ENCODE data around the gene MRGPRG.

Gene MRGPRG

DNA sequence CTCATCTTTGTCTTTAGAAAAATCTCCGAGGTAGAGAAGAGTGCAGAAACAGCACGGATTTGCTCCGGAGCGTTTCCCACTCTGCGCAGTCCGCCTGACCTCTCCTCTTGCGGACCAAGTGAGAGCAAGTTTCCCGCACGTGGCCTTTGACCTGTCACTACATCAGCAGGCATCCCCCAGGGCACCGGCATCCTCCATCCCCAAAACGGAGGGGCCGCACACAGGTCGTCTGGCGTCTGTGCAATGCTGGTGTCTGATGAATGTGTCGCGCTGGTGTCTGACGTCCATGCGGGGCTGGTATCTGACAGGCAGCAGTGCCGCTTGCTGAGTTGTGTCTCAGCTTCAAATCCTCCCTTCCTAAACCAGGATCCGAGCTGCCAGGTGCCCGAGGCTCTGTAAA is 14.3 kb upstream of the MRGPRG start:
- no peak for DNase-seq (ENCODE audit: low read depth)
- TF ChIP-seq, protein P1, sequence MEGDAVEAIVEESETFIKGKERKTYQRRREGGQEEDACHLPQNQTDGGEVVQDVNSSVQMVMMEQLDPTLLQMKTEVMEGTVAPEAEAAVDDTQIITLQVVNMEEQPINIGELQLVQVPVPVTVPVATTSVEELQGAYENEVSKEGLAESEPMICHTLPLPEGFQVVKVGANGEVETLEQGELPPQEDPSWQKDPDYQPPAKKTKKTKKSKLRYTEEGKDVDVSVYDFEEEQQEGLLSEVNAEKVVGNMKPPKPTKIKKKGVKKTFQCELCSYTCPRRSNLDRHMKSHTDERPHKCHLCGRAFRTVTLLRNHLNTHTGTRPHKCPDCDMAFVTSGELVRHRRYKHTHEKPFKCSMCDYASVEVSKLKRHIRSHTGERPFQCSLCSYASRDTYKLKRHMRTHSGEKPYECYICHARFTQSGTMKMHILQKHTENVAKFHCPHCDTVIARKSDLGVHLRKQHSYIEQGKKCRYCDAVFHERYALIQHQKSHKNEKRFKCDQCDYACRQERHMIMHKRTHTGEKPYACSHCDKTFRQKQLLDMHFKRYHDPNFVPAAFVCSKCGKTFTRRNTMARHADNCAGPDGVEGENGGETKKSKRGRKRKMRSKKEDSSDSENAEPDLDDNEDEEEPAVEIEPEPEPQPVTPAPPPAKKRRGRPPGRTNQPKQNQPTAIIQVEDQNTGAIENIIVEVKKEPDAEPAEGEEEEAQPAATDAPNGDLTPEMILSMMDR (IDR thresholded peaks at IDR 0.05; ENCODE audit: control insufficient read depth, extremely low read depth, insufficient read depth) = no peak

DNA sequence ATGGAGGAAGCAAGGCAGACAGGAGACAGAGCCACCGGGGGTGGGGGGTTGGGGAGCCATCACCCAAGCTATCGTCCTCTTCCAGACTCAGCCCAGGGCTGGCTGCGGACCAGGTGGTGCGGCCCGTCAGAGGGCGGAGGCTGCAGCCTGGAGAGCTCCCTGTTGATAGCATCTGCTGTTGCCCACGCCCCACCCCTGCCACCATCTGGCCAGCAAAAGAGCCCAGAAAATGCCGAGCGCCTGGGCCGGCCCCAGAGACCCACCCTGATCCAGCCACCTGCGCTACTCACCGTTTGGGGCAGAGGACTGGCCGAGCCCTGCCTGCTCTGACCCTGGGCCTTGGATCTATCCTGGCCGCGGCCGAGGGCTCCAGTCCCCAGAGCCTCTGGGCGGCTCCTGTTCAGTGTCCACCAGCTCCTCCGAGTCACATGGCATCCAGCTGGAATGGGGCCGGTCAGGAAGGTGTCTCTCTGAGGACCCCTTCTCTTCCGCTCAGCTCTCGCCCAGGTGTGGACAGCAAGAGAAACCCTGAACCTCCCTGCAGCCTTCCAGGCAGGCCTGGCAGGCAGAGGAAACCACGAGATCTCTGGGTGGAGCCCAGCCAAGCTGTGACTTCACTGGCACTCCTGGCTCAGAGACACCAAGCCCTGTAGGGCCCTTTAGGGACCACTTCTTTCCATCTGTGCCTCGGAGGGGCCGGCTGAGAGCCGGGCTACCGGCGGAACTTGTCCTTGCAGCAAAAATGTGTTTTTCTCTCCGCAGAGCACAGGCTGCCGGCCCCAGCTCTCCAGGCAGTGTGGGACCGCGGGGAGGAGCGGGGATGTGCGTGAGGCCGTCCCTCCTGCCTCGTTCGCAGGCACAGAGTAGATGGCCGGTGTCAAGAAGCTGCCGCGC is 13.5 kb upstream of the MRGPRG start, which contains the start of gene MRGPRE:
Gene MRGPRE (minus strand): TSS at position 567 of the 894 bp plus-strand sequence. CDS start 3,618 bp downstream, outside the sequence.
- TF ChIP-seq, protein P1 (IDR thresholded peaks at IDR 0.05; ENCODE audit: control insufficient read depth, extremely low read depth, insufficient read depth) = no peak
- no peak within 1 kb of the TSS for H3K4me3 ChIP-seq (ENCODE audit: low read depth, low read length)
- DNase-seq (ENCODE audit: low read depth) = no peak

More for the DNA sequence above, 14.3 kb upstream of the MRGPRG start:
- no peak overlapping the region for H3K4me3 ChIP-seq (ENCODE audit: low read depth, low read length)

DNA sequence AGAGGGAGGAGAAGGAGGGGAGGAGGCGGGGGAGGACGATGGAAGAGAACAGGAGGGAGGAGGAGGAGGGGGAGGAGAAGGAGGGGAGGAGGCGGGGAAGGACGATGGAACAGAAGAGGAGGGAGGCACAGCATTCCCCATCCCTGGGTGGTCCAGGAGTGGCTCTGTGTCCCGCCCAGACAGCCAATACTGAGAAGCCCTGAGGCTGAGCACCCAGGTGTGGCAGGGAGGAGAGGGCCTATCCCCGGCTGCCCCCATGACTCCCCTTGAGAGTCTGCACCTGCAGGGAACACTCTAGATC is 12.9 kb upstream of the MRGPRG start:
- TF ChIP-seq, protein P1 (IDR thresholded peaks at IDR 0.05; ENCODE audit: control insufficient read depth, extremely low read depth, insufficient read depth) = no peak
- H3K4me3 ChIP-seq (ENCODE audit: low read depth, low read length) = no peak overlapping the region
- no peak for DNase-seq (ENCODE audit: low read depth)

DNA sequence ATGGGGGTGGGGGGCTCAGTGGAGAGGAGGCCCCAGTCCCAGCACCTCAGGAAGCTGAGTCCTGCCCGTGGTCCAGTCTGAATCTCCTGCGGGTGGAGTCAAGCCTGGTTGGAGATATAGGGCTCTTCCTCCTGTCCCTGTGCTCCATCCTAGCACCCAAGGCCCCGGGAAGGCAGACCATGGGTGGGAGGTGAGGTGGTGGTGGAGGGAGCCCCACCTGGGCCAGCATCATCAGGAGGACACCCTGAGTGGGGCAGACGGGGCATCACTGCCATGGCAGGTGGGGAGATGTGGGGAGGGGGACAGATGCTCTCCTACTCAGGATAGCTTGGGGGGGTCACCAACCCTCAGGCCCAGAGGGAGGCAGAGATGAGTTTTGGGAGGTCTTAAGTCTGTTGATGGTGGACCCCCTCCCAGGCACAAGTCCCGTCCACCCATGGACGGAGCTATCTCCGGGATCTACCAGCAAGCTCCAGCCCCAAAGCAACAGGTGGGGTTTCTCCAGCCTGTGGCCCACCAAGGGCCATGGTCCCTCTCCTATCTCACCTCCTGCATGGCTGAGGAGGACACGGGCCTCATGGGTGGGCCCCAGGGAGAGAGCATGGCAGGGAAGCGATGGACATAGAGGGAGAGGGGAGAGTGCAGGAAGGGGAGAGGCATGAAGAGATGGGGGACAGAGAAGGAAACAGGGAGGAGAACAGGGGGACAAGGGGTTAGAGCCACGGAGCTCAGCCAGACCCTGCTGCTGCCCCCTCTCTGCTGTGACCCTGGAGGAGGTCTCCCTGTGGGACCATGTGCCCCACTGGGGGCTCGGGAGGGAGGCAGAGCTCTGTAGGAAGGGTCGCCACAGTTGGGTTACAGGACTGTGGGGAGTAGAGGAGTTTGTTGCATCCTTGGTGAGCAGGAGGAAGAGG is 12.3 kb upstream of the MRGPRG start:
- H3K4me3 ChIP-seq (ENCODE audit: low read depth, low read length) = no peak overlapping the region
- DNase-seq (ENCODE audit: low read depth) = no peak
- TF ChIP-seq, protein P1 (IDR thresholded peaks at IDR 0.05; ENCODE audit: control insufficient read depth, extremely low read depth, insufficient read depth) = no peak

DNA sequence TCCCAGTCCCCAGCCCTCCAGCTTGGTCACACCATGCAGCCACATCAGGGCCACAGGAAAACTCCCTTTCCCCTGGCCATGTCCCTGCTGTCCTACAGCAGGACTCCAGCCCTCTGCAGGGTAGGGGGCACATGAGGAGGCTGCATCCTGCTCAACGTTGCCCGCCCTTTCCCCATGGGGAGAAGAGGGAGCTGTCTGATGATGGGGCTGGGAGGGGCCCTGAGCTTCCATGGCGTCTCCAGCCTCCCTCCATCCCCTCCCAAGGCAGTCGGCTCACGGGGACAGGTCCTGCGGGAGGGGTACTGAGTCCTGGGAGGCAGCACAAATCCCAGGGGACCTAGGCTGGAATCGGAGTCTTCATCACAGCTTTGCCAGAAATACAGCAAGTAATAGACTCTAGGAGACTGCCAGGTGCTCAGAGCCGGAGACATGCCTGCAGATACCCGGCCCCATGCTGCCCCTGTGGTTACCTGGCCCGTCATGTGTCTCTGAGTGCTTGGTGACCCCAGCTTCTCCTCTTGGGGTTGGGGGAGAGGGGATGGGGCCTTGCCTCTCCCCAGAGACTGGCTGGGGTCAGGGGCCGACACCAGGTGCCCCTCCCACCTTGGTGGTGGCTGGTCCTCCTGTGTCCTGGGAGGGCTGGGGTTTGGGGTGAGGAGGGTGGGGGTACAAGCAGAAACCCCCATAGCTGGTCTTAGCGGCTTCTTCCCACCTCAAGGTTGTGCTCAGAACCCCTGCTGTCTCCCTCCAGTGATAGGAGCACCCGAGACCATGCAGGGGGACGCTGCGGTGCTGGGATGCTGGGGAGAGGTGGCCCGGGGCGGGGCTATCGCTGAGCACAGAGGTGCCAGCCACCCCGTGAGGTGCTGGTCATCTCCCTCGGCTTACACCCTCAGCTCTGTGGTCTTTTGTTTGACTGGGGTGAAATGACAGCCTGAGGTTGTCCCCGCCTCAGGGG is 11.3 kb upstream of the MRGPRG start:
- no peak overlapping the region for H3K4me3 ChIP-seq (ENCODE audit: low read depth, low read length)
- no peak for DNase-seq (ENCODE audit: low read depth)
- TF ChIP-seq, protein P1 (IDR thresholded peaks at IDR 0.05; ENCODE audit: control insufficient read depth, extremely low read depth, insufficient read depth) = no peak

DNA sequence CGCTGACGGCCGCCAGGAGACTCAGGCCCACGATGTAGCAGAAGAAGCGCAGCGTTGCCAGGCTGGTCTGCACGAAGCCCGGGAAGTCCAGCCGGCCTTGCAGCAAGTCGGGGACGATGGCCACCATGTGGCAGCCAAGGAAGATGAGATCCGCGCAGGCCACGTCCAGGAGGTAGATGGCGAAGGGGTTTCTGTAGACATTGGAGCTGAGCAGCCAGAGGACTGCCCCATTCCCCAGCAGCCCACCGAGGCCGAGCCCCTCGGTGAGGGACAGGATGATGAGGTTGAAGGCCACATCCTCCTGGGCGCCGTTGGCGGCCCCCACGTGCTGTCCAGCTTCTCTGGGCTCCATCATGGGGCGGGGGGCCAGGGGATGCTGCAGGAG is 9.8 kb upstream of the MRGPRG start:
- no peak overlapping the region for H3K4me3 ChIP-seq (ENCODE audit: low read depth, low read length)
- DNase-seq (ENCODE audit: low read depth) = no peak
- TF ChIP-seq, protein P1 (IDR thresholded peaks at IDR 0.05; ENCODE audit: control insufficient read depth, extremely low read depth, insufficient read depth) = no peak
